ENCODE measurements around the gene UBE2F. TPM values are rescaled to one million over a fixed set of nuclear protein-coding genes. Genes with fewer than 3 reads are reported as not detected.
A peak's percentile ranks its signal among the peaks of the same experiment; 100 is the strongest.

UBE2F gene
- total and polyA plus RNA-seq, 9 of the 15 experiments (the other 6 are each of a cell fraction or from before 2014, with no cell fraction given): 18.1 to 88.1 (median 53.0) TPM

DNA sequence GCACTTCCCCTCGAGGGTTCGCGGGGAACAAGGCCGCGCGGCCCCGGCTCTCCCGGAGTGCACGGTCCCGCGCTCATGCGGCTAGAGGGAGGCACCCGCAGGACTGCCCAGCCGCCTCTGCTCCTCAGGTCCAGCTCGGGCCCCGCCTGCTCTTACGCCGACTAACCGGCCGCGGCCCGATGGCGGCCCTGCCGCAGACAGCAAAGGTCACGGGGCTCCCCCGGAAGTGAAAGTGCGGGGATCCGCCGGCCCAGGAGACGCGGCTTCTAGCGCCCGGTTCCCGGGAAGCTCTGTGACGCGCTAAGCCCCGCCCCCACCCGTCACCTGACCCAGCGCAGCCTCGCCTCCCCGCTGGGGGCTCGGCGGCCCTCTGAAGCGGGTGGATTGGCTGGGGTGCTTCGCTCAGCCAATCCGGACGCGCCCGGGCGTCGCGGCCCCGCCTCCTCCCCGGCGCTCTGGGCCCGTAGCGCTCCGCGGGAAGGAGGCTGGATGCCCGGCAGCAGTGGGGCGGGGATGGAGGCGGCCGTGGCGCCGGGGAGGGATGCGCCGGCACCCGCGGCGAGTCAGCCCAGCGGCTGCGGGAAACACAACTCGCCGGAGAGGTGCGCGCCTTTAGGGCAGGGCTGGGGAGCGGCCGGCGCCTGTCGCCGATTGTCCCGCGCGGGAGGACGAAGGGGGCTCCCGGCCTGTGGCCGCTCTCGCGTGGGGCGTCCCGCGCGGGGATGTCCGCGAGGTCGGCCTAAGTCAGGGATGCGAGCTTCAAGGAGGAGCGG is 93.9 kb downstream of the UBE2F start, which contains the start of gene SCLY (continued):
- TF ChIP-seq ZNF324 (CRISPR knock-in tag; IDR thresholded peaks at IDR 0.05) (no peak), TAF9B (IDR thresholded peaks at IDR 0.05; ENCODE audit: partially characterized antibody) (peak; percentile 49), FOXJ3 (CRISPR knock-in tag; IDR thresholded peaks at IDR 0.05) (no peak), SREBF2 (CRISPR knock-in tag; IDR thresholded peaks at IDR 0.05) (no peak), KLF16 (IDR thresholded peaks at IDR 0.05) (no peak), NR2C2 (CRISPR knock-in tag; IDR thresholded peaks at IDR 0.05) (peak; percentile 98), NR2C2 (tag; IDR thresholded peaks at IDR 0.05) (peak; percentile 99), RHOXF2B (CRISPR knock-in tag; conservative IDR thresholded peaks at IDR 0.05) (no peak), ARID1B (IDR thresholded peaks at IDR 0.05) (0 out of 2 replicates have a peak, but pooled peaks have one; percentile 5), DPF2 (IDR thresholded peaks at IDR 0.05) (no peak), ZNF75A (CRISPR knock-in tag; IDR thresholded peaks at IDR 0.05) (no peak), ZFX (CRISPR knock-in tag; IDR thresholded peaks at IDR 0.05) (peak; percentile 98), DIDO1 (tag; IDR thresholded peaks at IDR 0.05; ENCODE audit: low read depth) (0 out of 2 replicates have a peak, but pooled peaks have one; percentile 27), CTBP1 (IDR thresholded peaks at IDR 0.05; ENCODE audit: borderline replicate concordance) (peak; percentile 86), ZBED1 (IDR thresholded peaks at IDR 0.05) (no peak), IFI16 (CRISPR knock-in tag; IDR thresholded peaks at IDR 0.05) (no peak), ZNF253 (CRISPR knock-in tag; conservative IDR thresholded peaks at IDR 0.05) (no peak), PPARD (CRISPR knock-in tag; IDR thresholded peaks at IDR 0.05) (no peak), CBX2 (IDR thresholded peaks at IDR 0.05; ENCODE audit: insufficient read depth, low read length, poor library complexity, severe bottlenecking) (no peak), RBM39 (optimal IDR thresholded peaks at IDR 0.05; ENCODE audit: low read depth, low read length) (no peak), DDX20 (tag; IDR thresholded peaks at IDR 0.05; ENCODE audit: low read depth) (no peak), ZC3H4 (CRISPR knock-in tag; IDR thresholded peaks at IDR 0.05; ENCODE audit: borderline replicate concordance) (no peak)
- TF ChIP-seq, protein P1, sequence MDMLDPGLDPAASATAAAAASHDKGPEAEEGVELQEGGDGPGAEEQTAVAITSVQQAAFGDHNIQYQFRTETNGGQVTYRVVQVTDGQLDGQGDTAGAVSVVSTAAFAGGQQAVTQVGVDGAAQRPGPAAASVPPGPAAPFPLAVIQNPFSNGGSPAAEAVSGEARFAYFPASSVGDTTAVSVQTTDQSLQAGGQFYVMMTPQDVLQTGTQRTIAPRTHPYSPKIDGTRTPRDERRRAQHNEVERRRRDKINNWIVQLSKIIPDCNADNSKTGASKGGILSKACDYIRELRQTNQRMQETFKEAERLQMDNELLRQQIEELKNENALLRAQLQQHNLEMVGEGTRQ (CRISPR knock-in tag; IDR thresholded peaks at IDR 0.05): peak; percentile 93
- TF ChIP-seq, protein P2, sequence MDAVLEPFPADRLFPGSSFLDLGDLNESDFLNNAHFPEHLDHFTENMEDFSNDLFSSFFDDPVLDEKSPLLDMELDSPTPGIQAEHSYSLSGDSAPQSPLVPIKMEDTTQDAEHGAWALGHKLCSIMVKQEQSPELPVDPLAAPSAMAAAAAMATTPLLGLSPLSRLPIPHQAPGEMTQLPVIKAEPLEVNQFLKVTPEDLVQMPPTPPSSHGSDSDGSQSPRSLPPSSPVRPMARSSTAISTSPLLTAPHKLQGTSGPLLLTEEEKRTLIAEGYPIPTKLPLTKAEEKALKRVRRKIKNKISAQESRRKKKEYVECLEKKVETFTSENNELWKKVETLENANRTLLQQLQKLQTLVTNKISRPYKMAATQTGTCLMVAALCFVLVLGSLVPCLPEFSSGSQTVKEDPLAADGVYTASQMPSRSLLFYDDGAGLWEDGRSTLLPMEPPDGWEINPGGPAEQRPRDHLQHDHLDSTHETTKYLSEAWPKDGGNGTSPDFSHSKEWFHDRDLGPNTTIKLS (IDR thresholded peaks at IDR 0.05; ENCODE audit: borderline replicate concordance, low read depth): 0 out of 2 replicates have a peak, but pooled peaks have one; percentile 31

Data from K562 (cell line).